Activated T-cell treated with anti-CD3 and anti-CD28 coated beads, Interleukin-2, amount 50 U/mL, for 24 hours (primary cell): ENCODE measurements around the gene DRD2.
A peak's percentile ranks its signal among the peaks of the same experiment; 100 is the strongest.

ENCODE experiments used
- DNase-seq: peaks from one replicate; pipeline ENCODE4 v3.0.0-alpha.2; 2020
- H3K27ac Mint-ChIP-seq: 2 replicates; pipeline ENCODE4 v1.8.0; 2020; ENCODE audit warnings: mild to moderate bottlenecking, mixed read lengths
- H3K27me3 Mint-ChIP-seq: 2 replicates; pipeline ENCODE4 v1.8.0; 2020; ENCODE audit warnings: mixed read lengths
- H3K36me3 Mint-ChIP-seq: 2 replicates; pipeline ENCODE4 v1.8.0; 2020; ENCODE audit warnings: low read depth, mixed read lengths
- H3K4me1 Mint-ChIP-seq: 2 replicates; pipeline ENCODE4 v1.8.0; 2020; ENCODE audit warnings: low read depth, mixed read lengths
- H3K4me3 Mint-ChIP-seq: 2 replicates; pipeline ENCODE4 v1.8.0; 2020; ENCODE audit warnings: mild to moderate bottlenecking, moderate library complexity, mixed read lengths
- H3K9me3 Mint-ChIP-seq: 2 replicates; pipeline ENCODE4 v1.8.0; 2020; ENCODE audit warnings: mixed read lengths

Gene DRD2

GRCh38 chr11:113369411-113369810 lies 105.8 kb downstream of the DRD2 start:
- peaks cover 71% of the 10 kb centered on the region for H3K36me3 Mint-ChIP-seq
- no peaks in the 10 kb centered on the region for H3K27me3 Mint-ChIP-seq
- DNase-seq: no peak
- H3K4me3 Mint-ChIP-seq: no peak overlapping the region
- no peak overlapping the region for H3K27ac Mint-ChIP-seq
- no peaks in the 10 kb centered on the region for H3K9me3 Mint-ChIP-seq
- H3K4me1 Mint-ChIP-seq: peaks cover 17% of the 10 kb centered on the region

- DNase-seq: no peak
- no peak overlapping the region for H3K4me3 Mint-ChIP-seq
These were observed 109.3 kb downstream of the DRD2 start for GRCh38 chr11:113365895-113366294.

GRCh38 chr11:113363996-113364641 lies 111.1 kb downstream of the DRD2 start:
- Mint-ChIP-seq H3K4me1 (peaks cover 26% of the 10 kb centered on the region), H3K4me3 (no peak overlapping the region), H3K27me3 (no peaks in the 10 kb centered on the region), H3K36me3 (peaks cover 92% of the 10 kb centered on the region), H3K9me3 (no peaks in the 10 kb centered on the region), H3K27ac (no peak overlapping the region)
- DNase-seq: no peak

More at GRCh38 chr11:113365895-113366294, 109.3 kb downstream of the DRD2 start:
- Mint-ChIP-seq H3K27me3 (no peaks in the 10 kb centered on the region), H3K4me1 (peaks cover 26% of the 10 kb centered on the region), H3K9me3 (no peaks in the 10 kb centered on the region), H3K36me3 (peaks cover 87% of the 10 kb centered on the region), H3K27ac (peak overlapping the region; percentile 78)

GRCh38 chr11:113363406-113363805 lies 111.8 kb downstream of the DRD2 start:
- no peak overlapping the region for H3K4me3 Mint-ChIP-seq
- H3K4me1 Mint-ChIP-seq: peaks cover 26% of the 10 kb centered on the region
- H3K27ac Mint-ChIP-seq: peak overlapping the region; percentile 2

More at GRCh38 chr11:113363406-113363805, 111.8 kb downstream of the DRD2 start:
- Mint-ChIP-seq H3K27me3 (no peaks in the 10 kb centered on the region), H3K36me3 (peaks cover 92% of the 10 kb centered on the region), H3K9me3 (no peaks in the 10 kb centered on the region)
- DNase-seq: no peak
